ENCODE data around the gene DGAT2L6. TPM values are rescaled to one million over a fixed set of nuclear protein-coding genes. Genes with fewer than 3 reads are reported as not detected.

The DGAT2L6 gene
- total RNA-seq, 5 donors from 2014 or later (not counting 1 experiment from before 2014, with no cell fraction given), result not detected

DNA sequence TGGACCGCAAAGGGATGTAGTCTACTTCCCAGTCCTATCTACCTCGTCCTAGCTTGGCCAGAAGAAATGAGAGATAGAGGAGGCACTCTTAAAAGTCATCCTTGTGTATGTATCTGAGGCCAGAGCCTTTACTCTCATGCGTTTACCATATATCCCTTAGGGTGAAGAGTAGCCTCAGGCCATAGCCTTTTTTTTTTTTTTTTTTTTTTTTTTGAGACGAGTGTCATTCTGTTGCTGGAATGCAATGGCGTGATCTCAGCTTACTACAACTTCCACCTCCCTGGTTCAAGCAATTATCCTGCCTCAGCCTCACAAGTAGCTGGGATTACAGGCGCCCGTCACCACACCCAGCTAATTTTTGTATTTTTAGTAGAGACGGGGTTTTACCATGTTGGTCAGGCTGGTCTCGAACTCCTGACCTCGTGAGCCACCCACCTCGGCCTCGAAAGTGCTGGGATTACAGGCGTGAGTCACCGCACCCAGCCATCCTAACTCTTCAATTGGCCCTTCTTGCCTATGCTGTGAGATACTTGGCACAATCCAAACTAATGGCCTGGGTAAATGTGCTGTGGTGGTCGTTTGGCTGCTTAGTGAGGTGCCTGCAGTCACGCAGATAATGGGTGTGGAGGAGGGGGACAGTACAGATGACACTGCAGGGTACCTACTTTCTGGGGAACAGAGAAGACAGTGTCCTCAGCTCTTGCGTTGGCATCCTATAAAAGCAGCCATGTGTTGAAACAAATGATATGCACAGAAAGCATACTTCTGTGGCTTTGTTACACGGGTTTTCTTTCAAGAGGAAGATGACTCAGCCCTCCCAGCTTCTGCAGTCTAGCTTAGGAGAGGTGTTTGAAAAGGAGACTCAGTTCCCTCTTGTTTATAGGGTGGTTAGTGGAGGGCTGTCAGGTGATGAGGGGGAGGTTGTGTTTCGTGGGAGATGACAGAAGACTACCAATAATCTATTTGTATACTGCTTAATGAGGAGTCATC is 10.4 kb upstream of the DGAT2L6 start:
- no peak overlapping the region for H3K4me3 ChIP-seq (ENCODE audit: control insufficient read depth in 1 of 2, extremely low read depth in 1 of 2, low read length in 1 of 2)
- Mint-ChIP-seq H3K4me3 (no peak overlapping the region), H3K4me1 (no peaks in the 10 kb centered on the region), H3K27ac (peak overlapping the region in 1 of 2 donors; percentile 39), H3K36me3 (peaks cover 10% of the 10 kb centered on the region), H3K9me3 (no peaks in the 10 kb centered on the region), H3K27me3 (no peaks in the 10 kb centered on the region)
- no peaks in the 10 kb centered on the region for H3K27me3 ChIP-seq (replicated peaks in 1 of 2; ENCODE audit: control insufficient read depth in 2 of 2, extremely low read depth in 1 of 2, insufficient read depth in 2 of 2, low read length in 1 of 2)
- H3K4me1 ChIP-seq (ENCODE audit: control insufficient read depth in 1 of 2, extremely low read depth in 1 of 2, insufficient read depth in 2 of 2, low read length in 2 of 2), result no peaks in the 10 kb centered on the region
- WGBS (ENCODE audit: insufficient coverage), result no CpG with 5 or more reads among the region's 19 CpGs
- no peak overlapping the region for H3K27ac ChIP-seq (ENCODE audit: low read length)
- ATAC-seq (replicated peaks in 1 of 4) (no peak), DNase-seq (no peak)
- no peaks in the 10 kb centered on the region for H3K9me3 ChIP-seq
- peaks cover 0 to 5% of the 10 kb centered on the region in 2 donors for H3K36me3 ChIP-seq (ENCODE audit: control insufficient read depth in 2 of 2, extremely low read depth in 1 of 2, insufficient read depth in 1 of 2, low read length in 1 of 2)
- ChIA-PET CTCF (interaction anchor here in 1 of 2 donors (0.6 kb wide), 1 partner anchor 279 kb away, joined by 3 read pairs; no protein-coding TSS in a partner anchor), POLR2A (no interaction called here)

DNA sequence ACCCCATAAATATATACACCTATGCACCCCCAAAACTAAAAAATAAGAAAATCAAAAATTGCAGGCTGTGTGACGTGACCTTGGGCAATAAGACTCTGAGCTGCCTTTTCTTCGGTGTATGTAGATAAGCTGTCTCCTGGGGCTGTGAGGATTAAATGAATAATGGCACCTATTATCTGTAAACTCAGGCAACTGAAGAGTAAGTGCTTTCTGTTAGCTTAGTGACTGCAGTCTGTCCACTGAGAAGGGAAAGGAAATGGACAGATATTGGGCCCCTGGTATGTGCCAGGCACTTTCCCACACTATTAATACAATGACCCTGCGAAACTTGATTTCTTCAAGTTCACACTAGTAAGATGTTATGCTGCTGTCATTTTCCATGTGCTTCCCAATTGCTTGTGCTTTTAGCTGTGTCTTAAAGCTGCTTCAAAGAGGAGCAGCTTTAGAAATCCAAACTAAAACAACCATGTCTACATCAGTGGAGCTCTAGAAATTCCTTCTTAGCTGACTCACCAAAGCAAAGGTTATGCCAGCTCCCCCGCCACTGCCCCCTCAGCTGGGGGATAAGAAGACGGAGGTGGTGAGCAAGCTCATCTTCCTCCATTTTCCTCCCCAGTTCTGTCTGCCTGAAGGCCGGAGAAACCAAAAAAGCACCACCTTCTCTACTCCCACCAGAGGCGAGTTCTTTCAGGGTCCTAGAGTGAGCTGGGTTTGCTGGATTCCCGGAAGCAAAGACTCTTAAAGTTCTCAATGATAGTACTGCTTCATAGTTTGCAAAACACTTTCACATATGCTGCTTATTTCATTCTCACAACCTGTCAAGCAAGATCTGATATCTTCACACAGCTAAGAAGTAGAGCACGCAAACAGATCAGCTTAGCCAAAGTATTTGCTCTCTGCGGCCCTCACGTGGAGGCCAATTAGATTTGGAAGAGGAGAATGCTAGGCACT is 8.8 kb upstream of the DGAT2L6 start:
- Mint-ChIP-seq H3K27me3 (peaks cover 0 to 4% of the 10 kb centered on the region in 2 donors), H3K4me3 (no peak overlapping the region), H3K9me3 (no peaks in the 10 kb centered on the region), H3K4me1 (no peaks in the 10 kb centered on the region), H3K36me3 (peaks cover 10% of the 10 kb centered on the region), H3K27ac (no peak overlapping the region)
- CTCF ChIA-PET, result no interaction called here
- peaks cover 0 to 3% of the 10 kb centered on the region in 2 donors for H3K36me3 ChIP-seq (ENCODE audit: control insufficient read depth in 2 of 2, extremely low read depth in 1 of 2, insufficient read depth in 1 of 2, low read length in 1 of 2)
- H3K4me1 ChIP-seq (ENCODE audit: control insufficient read depth in 1 of 2, extremely low read depth in 1 of 2, insufficient read depth in 2 of 2, low read length in 2 of 2), result no peaks in the 10 kb centered on the region
- H3K9me3 ChIP-seq, result no peaks in the 10 kb centered on the region
- no CpG with 5 or more reads among the region's 11 CpGs for WGBS (ENCODE audit: insufficient coverage)
- H3K27me3 ChIP-seq (replicated peaks in 1 of 2; ENCODE audit: control insufficient read depth in 2 of 2, extremely low read depth in 1 of 2, insufficient read depth in 2 of 2, low read length in 1 of 2), result no peaks in the 10 kb centered on the region
- ATAC-seq (replicated peaks in 1 of 4) (no peak), DNase-seq (no peak)
- no peak overlapping the region for H3K27ac ChIP-seq (ENCODE audit: low read length)
- POLR2A ChIA-PET, result no interaction called here
- H3K4me3 ChIP-seq (ENCODE audit: control insufficient read depth in 1 of 2, extremely low read depth in 1 of 2, low read length in 1 of 2), result no peak overlapping the region

DNA sequence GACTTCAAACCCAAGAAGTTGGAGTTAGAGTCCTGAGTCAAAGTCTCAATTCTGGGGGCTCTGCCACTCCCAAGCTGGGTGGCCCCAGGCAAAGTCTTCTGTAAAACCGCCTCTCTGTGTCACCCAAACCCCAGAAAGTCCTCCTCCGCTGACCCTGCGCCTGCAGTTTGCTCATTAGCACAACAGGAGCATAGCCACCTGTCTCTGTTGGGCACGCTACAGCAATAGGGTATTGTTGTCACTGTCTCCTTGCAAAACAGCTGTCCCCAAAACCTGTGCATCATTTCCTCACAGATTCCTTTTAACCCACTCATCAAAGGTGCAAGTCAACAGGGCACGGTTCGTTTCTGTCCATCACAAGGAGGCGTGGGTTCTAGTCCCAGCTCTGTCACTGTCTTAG is 8.0 kb upstream of the DGAT2L6 start:
- H3K4me1 ChIP-seq (ENCODE audit: control insufficient read depth in 1 of 2, extremely low read depth in 1 of 2, insufficient read depth in 2 of 2, low read length in 2 of 2), result no peaks in the 10 kb centered on the region
- H3K27ac Mint-ChIP-seq, result no peak overlapping the region
- ATAC-seq (replicated peaks in 1 of 4) (no peak), DNase-seq (no peak)
- no peaks in the 10 kb centered on the region for H3K4me1 Mint-ChIP-seq
- POLR2A ChIA-PET, result no interaction called here
- H3K9me3 ChIP-seq, result no peaks in the 10 kb centered on the region
- no peaks in the 10 kb centered on the region for H3K9me3 Mint-ChIP-seq
- peaks cover 0 to 5% of the 10 kb centered on the region in 2 donors for H3K27me3 Mint-ChIP-seq
- peaks cover 0 to 3% of the 10 kb centered on the region in 2 donors for H3K36me3 ChIP-seq (ENCODE audit: control insufficient read depth in 2 of 2, extremely low read depth in 1 of 2, insufficient read depth in 1 of 2, low read length in 1 of 2)
- H3K36me3 Mint-ChIP-seq, result peaks cover 10% of the 10 kb centered on the region
- no peak overlapping the region for H3K27ac ChIP-seq (ENCODE audit: low read length)
- no peak overlapping the region for H3K4me3 ChIP-seq (ENCODE audit: control insufficient read depth in 1 of 2, extremely low read depth in 1 of 2, low read length in 1 of 2)
- no peak overlapping the region for H3K4me3 Mint-ChIP-seq
- H3K27me3 ChIP-seq (replicated peaks in 1 of 2; ENCODE audit: control insufficient read depth in 2 of 2, extremely low read depth in 1 of 2, insufficient read depth in 2 of 2, low read length in 1 of 2), result no peaks in the 10 kb centered on the region
- WGBS (ENCODE audit: insufficient coverage), result 94% methylated on average over 3 of the region's 7 CpGs
- CTCF ChIA-PET, result no interaction called here

DNA sequence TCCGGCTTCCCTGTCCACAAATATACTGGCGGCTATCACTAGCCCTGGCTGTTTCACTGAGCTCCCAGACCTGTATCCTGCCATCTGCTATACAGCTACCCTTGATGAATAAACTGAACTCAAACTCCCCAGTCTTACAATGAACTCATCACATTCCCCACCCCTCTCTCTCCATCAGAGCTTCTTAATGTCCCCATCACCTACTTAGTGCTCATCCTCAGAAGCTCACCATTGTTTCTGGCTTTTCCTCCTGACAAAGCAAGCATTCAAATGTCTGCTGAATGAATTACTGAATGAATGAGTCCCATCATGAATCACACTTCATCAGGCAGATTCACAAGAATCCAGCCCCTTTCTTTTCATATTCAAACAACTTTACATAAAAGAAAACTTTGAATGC is 5.7 kb upstream of the DGAT2L6 start:
- H3K4me1 ChIP-seq (ENCODE audit: control insufficient read depth in 1 of 2, extremely low read depth in 1 of 2, insufficient read depth in 2 of 2, low read length in 2 of 2), result no peaks in the 10 kb centered on the region
- Mint-ChIP-seq H3K4me3 (no peak overlapping the region), H3K4me1 (no peaks in the 10 kb centered on the region), H3K27me3 (peaks cover 0 to 9% of the 10 kb centered on the region in 2 donors), H3K9me3 (no peaks in the 10 kb centered on the region), H3K27ac (no peak overlapping the region), H3K36me3 (peaks cover 4% of the 10 kb centered on the region)
- no peak for ATAC-seq (replicated peaks in 1 of 4)
- no peak overlapping the region for H3K4me3 ChIP-seq (ENCODE audit: control insufficient read depth in 1 of 2, extremely low read depth in 1 of 2, low read length in 1 of 2)
- H3K9me3 ChIP-seq, result no peaks in the 10 kb centered on the region
- no peak for DNase-seq
- H3K27me3 ChIP-seq (replicated peaks in 1 of 2; ENCODE audit: control insufficient read depth in 2 of 2, extremely low read depth in 1 of 2, insufficient read depth in 2 of 2, low read length in 1 of 2), result no peaks in the 10 kb centered on the region
- ChIA-PET POLR2A (no interaction called here), CTCF (no interaction called here)
- no peaks in the 10 kb centered on the region for H3K36me3 ChIP-seq (ENCODE audit: control insufficient read depth in 2 of 2, extremely low read depth in 1 of 2, insufficient read depth in 1 of 2, low read length in 1 of 2)
- H3K27ac ChIP-seq (ENCODE audit: low read length), result no peak overlapping the region
- 73% methylated on average over 2 of the region's 2 CpGs for WGBS (ENCODE audit: insufficient coverage)

DNA sequence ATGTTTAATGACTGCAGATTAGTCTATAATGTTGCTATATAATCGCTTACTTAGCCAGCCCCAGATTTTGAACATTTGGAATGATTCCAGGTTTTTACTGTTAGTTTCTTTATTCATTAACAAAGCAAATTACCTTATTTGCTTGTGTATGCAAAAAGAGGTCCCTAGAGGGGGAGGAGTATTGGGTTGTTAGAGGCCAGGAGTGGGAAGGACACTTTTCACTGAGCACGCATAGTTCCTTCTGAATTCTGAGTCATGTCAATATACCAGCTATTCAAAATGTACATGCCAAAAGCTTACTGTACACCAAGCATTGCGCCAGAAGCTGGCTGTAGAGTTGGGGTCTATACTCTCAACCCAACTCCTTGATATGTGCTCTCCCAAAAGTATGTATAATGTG is 5.1 kb upstream of the DGAT2L6 start:
- Histone ChIP-seq H3K27ac (ENCODE audit: low read length) (no peak overlapping the region), H3K9me3 (no peaks in the 10 kb centered on the region), H3K4me1 (ENCODE audit: control insufficient read depth in 1 of 2, extremely low read depth in 1 of 2, insufficient read depth in 2 of 2, low read length in 2 of 2) (no peaks in the 10 kb centered on the region), H3K36me3 (ENCODE audit: control insufficient read depth in 2 of 2, extremely low read depth in 1 of 2, insufficient read depth in 1 of 2, low read length in 1 of 2) (no peaks in the 10 kb centered on the region), H3K27me3 (replicated peaks in 1 of 2; ENCODE audit: control insufficient read depth in 2 of 2, extremely low read depth in 1 of 2, insufficient read depth in 2 of 2, low read length in 1 of 2) (no peaks in the 10 kb centered on the region), H3K4me3 (ENCODE audit: control insufficient read depth in 1 of 2, extremely low read depth in 1 of 2, low read length in 1 of 2) (no peak overlapping the region)
- CTCF ChIA-PET, result no interaction called here
- no CpG with 5 or more reads among the region's 3 CpGs for WGBS (ENCODE audit: insufficient coverage)
- peaks cover under 1% of the 10 kb centered on the region for H3K36me3 Mint-ChIP-seq
- DNase-seq (no peak), ATAC-seq (replicated peaks in 1 of 4) (no peak)
- H3K4me3 Mint-ChIP-seq, result no peak overlapping the region
- H3K9me3 Mint-ChIP-seq, result no peaks in the 10 kb centered on the region
- POLR2A ChIA-PET, result no interaction called here
- peaks cover 0 to 9% of the 10 kb centered on the region in 2 donors for H3K27me3 Mint-ChIP-seq
- H3K27ac Mint-ChIP-seq, result no peak overlapping the region
- no peaks in the 10 kb centered on the region for H3K4me1 Mint-ChIP-seq

DNA sequence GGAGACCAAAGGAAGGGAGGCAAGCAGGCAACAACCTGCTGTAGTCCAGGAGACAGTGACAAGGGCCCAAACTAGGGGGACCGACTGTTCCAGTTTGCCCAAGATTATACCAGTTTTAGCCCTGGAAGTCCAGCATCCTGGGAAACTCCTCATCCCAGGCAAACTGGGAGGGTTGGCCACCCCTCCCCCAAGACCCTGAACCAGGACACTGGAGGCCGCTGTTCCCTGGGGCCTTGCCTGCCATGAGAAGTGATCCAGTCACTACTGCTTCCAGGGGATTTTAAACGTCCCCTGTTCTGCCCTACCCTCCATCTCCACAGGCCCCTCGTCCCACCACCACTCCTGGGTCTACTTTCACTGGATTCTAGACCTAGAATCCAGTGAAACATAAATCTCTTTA is 4.3 kb upstream of the DGAT2L6 start:
- CTCF ChIA-PET, result no interaction called here
- Mint-ChIP-seq H3K27ac (no peak overlapping the region), H3K4me1 (no peaks in the 10 kb centered on the region), H3K9me3 (no peaks in the 10 kb centered on the region), H3K4me3 (no peak overlapping the region), H3K27me3 (peaks cover 0 to 9% of the 10 kb centered on the region in 2 donors), H3K36me3 (no peaks in the 10 kb centered on the region)
- Histone ChIP-seq H3K4me1 (ENCODE audit: control insufficient read depth in 1 of 2, extremely low read depth in 1 of 2, insufficient read depth in 2 of 2, low read length in 2 of 2) (no peaks in the 10 kb centered on the region), H3K4me3 (ENCODE audit: control insufficient read depth in 1 of 2, extremely low read depth in 1 of 2, low read length in 1 of 2) (no peak overlapping the region), H3K9me3 (no peaks in the 10 kb centered on the region), H3K36me3 (ENCODE audit: control insufficient read depth in 2 of 2, extremely low read depth in 1 of 2, insufficient read depth in 1 of 2, low read length in 1 of 2) (no peaks in the 10 kb centered on the region), H3K27ac (ENCODE audit: low read length) (no peak overlapping the region), H3K27me3 (replicated peaks in 1 of 2; ENCODE audit: control insufficient read depth in 2 of 2, extremely low read depth in 1 of 2, insufficient read depth in 2 of 2, low read length in 1 of 2) (no peaks in the 10 kb centered on the region)
- ATAC-seq (replicated peaks in 1 of 4), result no peak
- 60% methylated on average over 1 of the region's 4 CpGs for WGBS (ENCODE audit: insufficient coverage)
- DNase-seq, result no peak
- POLR2A ChIA-PET, result no interaction called here

Measured in T-cell (primary cell).